H9 (cell line): ENCODE data around the gene GTF3C5. TPM values are rescaled to one million over a fixed set of nuclear protein-coding genes. Genes with fewer than 3 reads are reported as not detected.

Experiments
- DNase-seq: peaks from one replicate; pipeline ENCODE4 v3.0.0-alpha.2; 2017
- H2AFZ ChIP-seq: one replicate; pipeline ENCODE4 v1.6.1; 2013; ENCODE audit warnings: mild to moderate bottlenecking, low read length, control low read depth, moderate library complexity
- H2AK5ac ChIP-seq: 2 replicates; pipeline ENCODE4 v1.6.1; 2013; ENCODE audit warnings: low read length, control low read depth, mixed read lengths; ENCODE audit not compliant: insufficient read length
- H2BK120ac ChIP-seq: one replicate; pipeline ENCODE4 v1.6.1; 2013; ENCODE audit warnings: low read depth, mild to moderate bottlenecking, low read length, control low read depth, inconsistent platforms; ENCODE audit not compliant: poor library complexity, severe bottlenecking
- H2BK12ac ChIP-seq: 2 replicates; pipeline ENCODE4 v1.6.1; 2013; ENCODE audit warnings: low read length, control low read depth, mixed read lengths, low read depth; ENCODE audit not compliant: insufficient read length
- H2BK15ac ChIP-seq: 2 replicates; pipeline ENCODE4 v1.6.1; 2013; ENCODE audit warnings: low read depth, low read length, control low read depth
- H2BK20ac ChIP-seq: one replicate; pipeline ENCODE4 v1.6.1; 2013; ENCODE audit warnings: low read depth, mild to moderate bottlenecking, low read length, control low read depth, inconsistent platforms; ENCODE audit not compliant: poor library complexity, severe bottlenecking
- H2BK5ac ChIP-seq: 2 replicates; pipeline ENCODE4 v1.6.1; 2013; ENCODE audit warnings: low read length, control low read depth, mixed read lengths; ENCODE audit not compliant: insufficient read length
- H3K14ac ChIP-seq: 2 replicates; pipeline ENCODE4 v1.6.1; 2013; ENCODE audit warnings: low read length, control low read depth; ENCODE audit not compliant: insufficient read depth
- H3K18ac ChIP-seq: 2 replicates; pipeline ENCODE4 v1.6.1; 2013; ENCODE audit warnings: low read depth, mild to moderate bottlenecking, mixed read lengths, low read length, control low read depth; ENCODE audit not compliant: insufficient read length
- H3K23ac ChIP-seq: 2 replicates; pipeline ENCODE4 v1.6.1; 2013; ENCODE audit warnings: low read length, control low read depth, mixed read lengths, low read depth; ENCODE audit not compliant: insufficient read length
- H3K23me2 ChIP-seq: 2 replicates; pipeline ENCODE4 v1.6.1; 2013; ENCODE audit warnings: low read depth, mild to moderate bottlenecking, mixed read lengths, low read length, control low read depth; ENCODE audit not compliant: insufficient read length, poor library complexity, severe bottlenecking
- H3K27ac ChIP-seq: 2 replicates; pipeline ENCODE4 v1.5.1; 2013; ENCODE audit warnings: low read length, control low read depth, mixed read lengths, low read depth; ENCODE audit not compliant: insufficient read length
- H3K27me3 ChIP-seq: 2 replicates; pipeline ENCODE4 v1.6.1; 2013; ENCODE audit warnings: low read length, control low read depth, inconsistent platforms; ENCODE audit not compliant: insufficient read depth
- H3K4ac ChIP-seq: 2 replicates; pipeline ENCODE4 v1.6.1; 2013; ENCODE audit warnings: low read depth, mild to moderate bottlenecking, control low read depth, inconsistent platforms, low read length, moderate library complexity
- H3K4me1 ChIP-seq: 2 replicates; pipeline ENCODE4 v1.6.1; 2013; ENCODE audit warnings: low read length, control low read depth, inconsistent platforms; ENCODE audit not compliant: insufficient read depth
- H3K4me2 ChIP-seq: 2 replicates; pipeline ENCODE4 v1.6.1; 2013; ENCODE audit warnings: low read length, control low read depth, mixed read lengths; ENCODE audit not compliant: insufficient read length, insufficient read depth
- H3K56ac ChIP-seq: 2 replicates; pipeline ENCODE4 v1.6.1; 2013; ENCODE audit warnings: low read depth, mild to moderate bottlenecking, mixed read lengths, low read length, control low read depth; ENCODE audit not compliant: insufficient read length
- H3K79me1 ChIP-seq: 2 replicates; pipeline ENCODE4 v1.6.1; 2013; ENCODE audit warnings: low read depth, mild to moderate bottlenecking, moderate library complexity, low read length, control low read depth, inconsistent platforms; ENCODE audit not compliant: insufficient read depth, poor library complexity, severe bottlenecking
- H3K79me2 ChIP-seq: 2 replicates; pipeline ENCODE4 v1.6.1; 2013; ENCODE audit warnings: low read length, control low read depth, inconsistent platforms; ENCODE audit not compliant: insufficient read depth
- H3K9ac ChIP-seq: 2 replicates; pipeline ENCODE4 v1.6.1; 2013; ENCODE audit warnings: low read length, control low read depth, mixed read lengths; ENCODE audit not compliant: insufficient read length; ENCODE audit errors: extremely low read depth
- H3K9me3 ChIP-seq: one replicate; pipeline ENCODE4 v1.6.1; 2013; ENCODE audit warnings: low read depth, low read length, inconsistent platforms; ENCODE audit not compliant: control insufficient read depth
- H3T11ph ChIP-seq: one replicate; pipeline ENCODE4 v1.6.1; 2013; ENCODE audit warnings: mild to moderate bottlenecking, low read length, control low read depth, inconsistent platforms
- H4K20me1 ChIP-seq: one replicate; pipeline ENCODE4 v1.6.1; 2013; ENCODE audit not compliant: control insufficient read depth, insufficient read length, insufficient read depth
- H4K5ac ChIP-seq: 2 replicates; pipeline ENCODE4 v1.6.1; 2013; ENCODE audit warnings: low read depth, mild to moderate bottlenecking, mixed read lengths, low read length, control low read depth; ENCODE audit not compliant: insufficient read length
- H4K8ac ChIP-seq: replicated peaks from 2 replicates; pipeline ENCODE4 v1.6.1; 2013; ENCODE audit warnings: low read length, control low read depth, mixed read lengths, low read depth; ENCODE audit not compliant: insufficient read length
- H4K91ac ChIP-seq: 2 replicates; pipeline ENCODE4 v1.6.1; 2013; ENCODE audit warnings: low read depth, mild to moderate bottlenecking, moderate library complexity, mixed read lengths, low read length, control low read depth; ENCODE audit not compliant: insufficient read length
- H3K27ac Mint-ChIP-seq, 3 experiments: 2 replicates in 2 of 3; 3 replicates in 1 of 3; pipeline ENCODE4 v1.8.0; 2020 to 2021; ENCODE audit warnings: mixed read lengths in 3 of 3, mild to moderate bottlenecking in 1 of 3, moderate library complexity in 1 of 3
- H3K27me3 Mint-ChIP-seq: 2 replicates; pipeline ENCODE4 v1.8.0; 2021; ENCODE audit warnings: low read depth, mild to moderate bottlenecking, moderate library complexity, mixed read lengths
- H3K36me3 Mint-ChIP-seq, 3 experiments: 2 replicates in 2 of 3; 3 replicates in 1 of 3; pipeline ENCODE4 v1.8.0; 2020 to 2021; ENCODE audit warnings: low read depth in 3 of 3, mixed read lengths in 3 of 3; ENCODE audit not compliant: insufficient read depth in 1 of 3
- H3K4me1 Mint-ChIP-seq, 2 experiments: 2 replicates each; pipeline ENCODE4 v1.8.0; 2020; ENCODE audit warnings: mixed read lengths in 2 of 2
- H3K4me3 Mint-ChIP-seq, 2 experiments: 2 replicates in 1 of 2; 3 replicates in 1 of 2; pipeline ENCODE4 v1.8.0; 2020 to 2021; ENCODE audit warnings: mild to moderate bottlenecking in 2 of 2, mixed read lengths in 2 of 2, moderate library complexity in 1 of 2
- H3K9me3 Mint-ChIP-seq, 2 experiments: 2 replicates in 1 of 2; 3 replicates in 1 of 2; pipeline ENCODE4 v1.8.0; 2020; ENCODE audit warnings: mild to moderate bottlenecking in 2 of 2, mixed read lengths in 2 of 2, moderate library complexity in 1 of 2
- CTCF ChIP-seq: fragments of 200-600 bp; sonication (generic); conservative IDR thresholded peaks from 3 replicates; pipeline ENCODE4 v1.8.0; 2021; ENCODE audit warnings: antibody characterized with exemption, mild to moderate bottlenecking
- WGBS: extraction: QIAGEN DNeasy Blood & Tissue Kit; methylation state at CpG from one replicate; pipeline ENCODE4 v1.1.7; 2013; ENCODE audit warnings: missing lambda C conversion rate, low lambda C conversion rate, mixed read lengths; ENCODE audit not compliant: insufficient read length; ENCODE audit errors: extremely low coverage; 5-methylcytosine and 5-hydroxymethylcytosine counted together
- total RNA-seq: library from RNA; stranded (reverse); gene quantifications from 2 replicates; pipeline ENCODE4 v1.2.1, GENCODE V29; 2021

Gene GTF3C5
- total RNA-seq, 1 experiment from 2014 or later, result 88.9 TPM

GRCh38 chr9:133046900-133047295 is 16.1 kb downstream of the GTF3C5 start:
- no peaks in the 10 kb centered on the region for H3K9me3 ChIP-seq
- H2BK15ac ChIP-seq, result no peak overlapping the region
- H3K4me2 ChIP-seq, result no peak overlapping the region
- H3K27ac ChIP-seq, result no peak overlapping the region
- H4K91ac ChIP-seq, result no peak overlapping the region
- H2BK20ac ChIP-seq, result no peak overlapping the region
- H3K56ac ChIP-seq, result no peak overlapping the region
- Mint-ChIP-seq H3K27ac (peak overlapping the region in 1 of 3 experiments; percentile 24; a peak in 2 of 7 replicates), H3K4me3 (no peak overlapping the region), H3K9me3 (no peaks in the 10 kb centered on the region), H3K36me3 (peaks cover 40 to 86% (median 75%) of the 10 kb centered on the region in 3 experiments; a peak in 6 of 7 replicates), H3K27me3 (no peaks in the 10 kb centered on the region), H3K4me1 (no peaks in the 10 kb centered on the region)
- H3K23me2 ChIP-seq, result no peaks in the 10 kb centered on the region
- H3K23ac ChIP-seq, result no peak overlapping the region
- no peak for DNase-seq
- H2AK5ac ChIP-seq, result no peak overlapping the region
- no peak overlapping the region for H4K8ac ChIP-seq
- no peak overlapping the region for H3K9ac ChIP-seq
- no peaks in the 10 kb centered on the region for H4K20me1 ChIP-seq
- no peak overlapping the region for H3T11ph ChIP-seq
- H2BK120ac ChIP-seq, result no peak overlapping the region
- no peaks in the 10 kb centered on the region for H3K4me1 ChIP-seq
- H2BK5ac ChIP-seq, result no peak overlapping the region
- no peak overlapping the region for H3K4ac ChIP-seq
- no peaks in the 10 kb centered on the region for H3K79me1 ChIP-seq
- no peaks in the 10 kb centered on the region for H3K79me2 ChIP-seq
- TF ChIP-seq CTCF, result no peak
- no peaks in the 10 kb centered on the region for H3K27me3 ChIP-seq
- WGBS, result no CpG with 5 or more reads among the region's 7 CpGs
- no peak overlapping the region for H2BK12ac ChIP-seq
- H4K5ac ChIP-seq, result no peak overlapping the region
- no peak overlapping the region for H2AFZ ChIP-seq
- no peak overlapping the region for H3K18ac ChIP-seq
- no peak overlapping the region for H3K14ac ChIP-seq
